Measurements from ENCODE around the gene CCND1.

- no peak for TF ChIP-seq GATA2 (IDR thresholded peaks at IDR 0.05; ENCODE audit: low read depth, low read length)
- no peak for TF ChIP-seq GATA3 (IDR thresholded peaks at IDR 0.05; ENCODE audit: low read depth, low read length)
Measured at GRCh38 chr11:69644962-69645675, 4.2 kb downstream of the CCND1 start.

Measured in SH-SY5Y (cell line).